Kidney epithelial cell (primary cell): ENCODE measurements around the gene SPTBN4. TPM values are rescaled to one million over a fixed set of nuclear protein-coding genes. Genes with fewer than 3 reads are reported as not detected.
A peak's percentile ranks its signal among the peaks of the same experiment; 100 is the strongest.

ENCODE experiments used
- DNase-seq: peaks from one replicate; pipeline ENCODE4 v3.0.0-alpha.2; 2010; ENCODE audit warnings: low read depth
- H3K27me3 ChIP-seq: 2 replicates; pipeline ENCODE4 v1.6.0; 2011; ENCODE audit warnings: low read length; ENCODE audit not compliant: control insufficient read depth, insufficient read depth
- H3K36me3 ChIP-seq: 2 replicates; pipeline ENCODE4 v1.5.1; 2011; ENCODE audit warnings: low read length; ENCODE audit not compliant: control insufficient read depth, insufficient read depth
- H3K4me3 ChIP-seq: 2 replicates; pipeline ENCODE4 v1.5.1; 2011; ENCODE audit warnings: low read depth, mild to moderate bottlenecking, control low read depth, low read length
- total RNA-seq: library from RNA; depleted of rRNA; stranded (reverse); fragments of >200 nt; gene quantifications from 2 replicates; pipeline ENCODE4 v1.2.3, GENCODE V29; 2015
- TF ChIP-seq, protein P1 (sequence below): IDR thresholded peaks from 2 replicates; pipeline ENCODE4 v1.5.1; 2011; ENCODE audit warnings: mild to moderate bottlenecking, moderate library complexity, low read length, control low read depth, inconsistent platforms; ENCODE audit not compliant: insufficient read depth, poor library complexity, severe bottlenecking

The SPTBN4 gene
- total RNA-seq, 1 donor from 2014 or later: 2.4 TPM

DNA sequence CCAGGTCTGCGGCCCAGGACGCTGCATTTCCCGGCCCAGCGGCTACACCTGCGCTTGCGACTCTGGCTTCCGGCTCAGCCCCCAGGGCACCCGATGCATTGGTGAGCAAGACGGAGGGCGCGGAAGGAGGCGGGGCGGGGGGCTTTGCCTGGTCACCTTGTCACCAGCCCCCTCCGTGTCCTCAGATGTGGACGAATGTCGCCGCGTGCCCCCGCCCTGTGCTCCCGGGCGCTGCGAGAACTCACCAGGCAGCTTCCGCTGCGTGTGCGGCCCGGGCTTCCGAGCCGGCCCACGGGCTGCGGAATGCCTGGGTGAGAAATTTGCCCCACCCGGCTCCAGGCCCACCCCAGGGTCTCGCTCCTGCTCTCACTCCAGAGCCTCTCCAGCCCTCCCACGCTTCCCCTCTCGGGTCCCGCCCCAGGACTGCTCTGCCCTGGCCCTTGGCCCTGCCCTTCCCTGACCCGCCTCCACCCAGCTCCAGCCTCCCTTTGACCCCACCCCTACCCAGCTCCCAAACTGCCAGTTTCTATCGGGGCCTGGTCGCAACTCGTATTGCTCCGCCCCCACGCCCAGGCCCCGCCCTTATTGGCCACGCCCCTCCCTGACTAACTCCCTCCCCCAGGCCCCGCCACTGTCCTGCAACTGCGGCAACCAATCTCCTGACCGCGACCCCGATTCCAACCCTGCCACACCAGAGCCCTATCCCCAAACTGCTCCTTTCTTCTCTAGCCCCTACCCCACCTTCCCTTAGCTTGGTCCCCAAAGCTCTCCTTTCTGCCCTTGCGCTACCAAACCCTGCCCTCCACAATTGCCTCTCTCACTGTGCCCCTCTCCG is 143.0 kb downstream of the SPTBN4 start:
- no peaks in the 10 kb centered on the region for H3K27me3 ChIP-seq
- peak overlapping the region; percentile 51 for H3K4me3 ChIP-seq
- H3K36me3 ChIP-seq: no peaks in the 10 kb centered on the region
- DNase-seq: no peak
- TF ChIP-seq, protein P1, sequence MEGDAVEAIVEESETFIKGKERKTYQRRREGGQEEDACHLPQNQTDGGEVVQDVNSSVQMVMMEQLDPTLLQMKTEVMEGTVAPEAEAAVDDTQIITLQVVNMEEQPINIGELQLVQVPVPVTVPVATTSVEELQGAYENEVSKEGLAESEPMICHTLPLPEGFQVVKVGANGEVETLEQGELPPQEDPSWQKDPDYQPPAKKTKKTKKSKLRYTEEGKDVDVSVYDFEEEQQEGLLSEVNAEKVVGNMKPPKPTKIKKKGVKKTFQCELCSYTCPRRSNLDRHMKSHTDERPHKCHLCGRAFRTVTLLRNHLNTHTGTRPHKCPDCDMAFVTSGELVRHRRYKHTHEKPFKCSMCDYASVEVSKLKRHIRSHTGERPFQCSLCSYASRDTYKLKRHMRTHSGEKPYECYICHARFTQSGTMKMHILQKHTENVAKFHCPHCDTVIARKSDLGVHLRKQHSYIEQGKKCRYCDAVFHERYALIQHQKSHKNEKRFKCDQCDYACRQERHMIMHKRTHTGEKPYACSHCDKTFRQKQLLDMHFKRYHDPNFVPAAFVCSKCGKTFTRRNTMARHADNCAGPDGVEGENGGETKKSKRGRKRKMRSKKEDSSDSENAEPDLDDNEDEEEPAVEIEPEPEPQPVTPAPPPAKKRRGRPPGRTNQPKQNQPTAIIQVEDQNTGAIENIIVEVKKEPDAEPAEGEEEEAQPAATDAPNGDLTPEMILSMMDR: no peak

DNA sequence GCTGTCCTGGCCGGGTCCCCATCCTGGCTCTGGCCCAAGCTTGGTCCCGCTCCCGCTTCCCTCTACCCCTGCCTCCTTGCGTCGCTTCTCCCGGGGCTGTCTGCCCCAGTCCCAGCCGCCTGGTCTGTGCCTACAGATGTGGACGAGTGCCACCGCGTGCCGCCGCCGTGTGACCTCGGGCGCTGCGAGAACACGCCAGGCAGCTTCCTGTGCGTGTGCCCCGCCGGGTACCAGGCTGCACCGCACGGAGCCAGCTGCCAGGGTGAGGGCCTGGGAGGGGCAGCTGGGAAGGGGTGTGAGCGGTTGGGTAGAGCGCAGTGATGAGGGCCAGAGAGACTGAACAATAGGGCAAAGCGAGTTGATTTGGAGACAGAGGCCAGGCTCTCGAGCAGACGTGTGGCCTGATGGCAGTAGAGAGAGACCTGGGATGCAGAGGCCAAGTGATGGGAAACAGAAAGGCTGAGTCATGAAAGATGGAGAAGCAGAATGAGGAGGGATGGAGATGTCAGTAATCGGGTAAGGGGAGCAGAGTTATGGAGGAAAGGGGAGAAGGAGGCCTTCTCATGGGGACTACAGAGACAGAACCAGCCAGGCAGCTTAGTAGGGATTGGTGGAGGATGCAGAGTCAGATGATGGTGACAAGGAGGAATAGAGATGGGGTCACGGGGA is 143.7 kb downstream of the SPTBN4 start:
- TF ChIP-seq, protein P1: no peak
- H3K4me3 ChIP-seq: no peak overlapping the region
- no peaks in the 10 kb centered on the region for H3K36me3 ChIP-seq
- no peak for DNase-seq
- H3K27me3 ChIP-seq: no peaks in the 10 kb centered on the region

DNA sequence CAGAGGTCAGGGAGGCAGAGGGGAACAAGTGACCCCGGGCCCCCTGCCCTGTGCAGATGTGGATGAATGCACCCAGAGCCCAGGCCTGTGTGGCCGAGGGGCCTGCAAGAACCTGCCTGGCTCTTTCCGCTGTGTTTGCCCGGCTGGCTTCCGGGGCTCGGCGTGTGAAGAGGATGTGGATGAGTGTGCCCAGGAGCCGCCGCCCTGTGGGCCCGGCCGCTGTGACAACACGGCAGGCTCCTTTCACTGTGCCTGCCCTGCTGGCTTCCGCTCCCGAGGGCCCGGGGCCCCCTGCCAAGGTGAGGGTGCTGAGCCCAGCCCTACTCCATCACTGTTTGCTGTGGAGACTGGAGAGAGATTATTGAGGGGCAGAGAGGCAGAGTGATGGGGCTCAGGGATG is 144.3 kb downstream of the SPTBN4 start:
- TF ChIP-seq, protein P1: no peak
- no peak overlapping the region for H3K4me3 ChIP-seq
- DNase-seq: no peak

DNA sequence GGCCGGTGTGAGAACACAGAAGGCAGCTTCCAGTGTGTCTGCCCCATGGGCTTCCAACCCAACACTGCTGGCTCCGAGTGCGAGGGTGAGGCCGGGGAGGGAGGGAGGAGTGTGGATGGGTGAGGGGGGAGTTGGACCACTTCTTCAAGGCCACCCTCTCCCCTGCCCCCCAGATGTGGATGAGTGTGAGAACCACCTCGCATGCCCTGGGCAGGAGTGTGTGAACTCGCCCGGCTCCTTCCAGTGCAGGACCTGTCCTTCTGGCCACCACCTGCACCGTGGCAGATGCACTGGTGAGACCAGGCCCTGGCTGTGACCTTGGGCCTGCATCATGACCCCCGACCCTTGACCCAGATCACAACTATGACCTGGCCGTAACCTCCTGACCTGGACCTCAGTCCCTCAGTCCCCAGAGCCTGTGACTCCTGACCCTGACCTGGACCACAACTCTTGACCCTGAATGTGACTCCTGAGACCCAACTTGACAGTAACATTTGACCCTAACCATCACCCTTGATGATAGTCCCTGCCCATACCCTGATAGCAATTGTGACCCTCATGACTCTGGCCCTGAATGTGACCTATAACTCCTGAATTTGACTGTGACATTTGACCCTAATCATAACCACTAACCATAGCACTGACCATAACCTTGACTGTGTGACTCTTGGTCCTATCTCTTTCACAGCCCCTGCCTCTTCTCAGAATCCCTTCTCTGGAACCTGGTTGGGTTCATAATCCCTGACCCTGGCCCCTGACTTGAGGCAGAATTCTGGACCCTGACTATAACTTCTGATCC is 145.3 kb downstream of the SPTBN4 start:
- no peak overlapping the region for H3K4me3 ChIP-seq
- TF ChIP-seq, protein P1: no peak
- no peaks in the 10 kb centered on the region for H3K36me3 ChIP-seq
- H3K27me3 ChIP-seq: no peaks in the 10 kb centered on the region
- DNase-seq: no peak

More for the DNA sequence above, 144.3 kb downstream of the SPTBN4 start:
- Histone ChIP-seq H3K27me3 (no peaks in the 10 kb centered on the region), H3K36me3 (no peaks in the 10 kb centered on the region)

DNA sequence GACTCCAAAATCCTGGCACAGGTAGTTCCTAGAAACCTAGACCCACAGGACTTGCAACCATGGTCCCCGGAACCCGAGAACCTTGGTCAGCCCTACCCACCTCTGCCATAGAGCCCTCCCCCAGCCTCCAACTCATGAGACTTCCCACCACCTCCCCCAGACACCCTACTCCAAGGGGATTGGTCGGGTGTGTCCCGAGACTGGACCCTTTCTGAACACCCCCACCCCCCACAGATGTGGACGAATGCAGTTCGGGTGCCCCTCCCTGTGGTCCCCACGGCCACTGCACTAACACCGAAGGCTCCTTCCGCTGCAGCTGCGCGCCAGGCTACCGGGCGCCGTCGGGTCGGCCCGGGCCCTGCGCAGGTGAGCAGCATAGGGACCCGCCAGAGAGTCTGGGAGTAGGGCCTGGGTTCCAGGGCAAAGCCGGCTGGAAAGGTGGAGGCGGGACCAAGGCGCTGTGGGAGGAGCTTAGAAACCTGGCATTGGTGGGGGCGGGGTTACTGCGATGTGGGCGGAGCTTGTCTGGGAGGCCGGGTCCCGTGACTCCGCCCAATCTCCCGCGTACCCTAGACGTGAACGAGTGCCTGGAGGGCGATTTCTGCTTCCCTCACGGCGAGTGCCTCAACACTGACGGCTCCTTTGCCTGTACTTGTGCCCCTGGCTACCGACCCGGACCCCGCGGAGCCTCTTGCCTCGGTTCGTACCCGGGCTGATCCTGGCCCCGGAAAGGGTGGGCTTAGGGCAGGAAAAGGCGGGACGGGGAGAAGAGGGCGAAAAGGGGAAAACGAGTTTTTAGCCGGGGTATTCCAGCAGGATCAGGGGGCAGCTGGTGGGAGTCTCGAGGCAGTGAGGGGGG is 146.3 kb downstream of the SPTBN4 start:
- no peak for DNase-seq
- no peaks in the 10 kb centered on the region for H3K36me3 ChIP-seq
- H3K4me3 ChIP-seq: peak overlapping the region; percentile 46
- no peaks in the 10 kb centered on the region for H3K27me3 ChIP-seq
- TF ChIP-seq, protein P1: no peak
